Activated CD8-positive, alpha-beta memory T cell treated with anti-CD3 and anti-CD28 coated beads, Interleukin-2, amount 50 U/mL, for 1 hour (primary cell): ENCODE measurements around the gene CAMKK1.
"Not testable (repeated sequence)": the region's sequence is repeated elsewhere in the genome, so short reads cannot be mapped to it uniquely, and the experiment has no call there.

Source experiments
- DNase-seq: peaks from one replicate; pipeline ENCODE4 v3.0.0-alpha.2; 2020; ENCODE audit errors: extremely low read depth

Gene CAMKK1

GRCh38 chr17:3846437-3847164 lies 46.3 kb downstream of the CAMKK1 start:
- no peak for DNase-seq

- DNase-seq = peak; percentile 60
These were observed 47.0 kb downstream of the CAMKK1 start, which contains the start of gene NCBP3 for GRCh38 chr17:3845621-3846436. TSS of gene NCBP3 (minus strand) at chr17:3846246. CDS start at chr17:3846223, 23 bp downstream.

- DNase-seq = no peak
These were observed 47.6 kb downstream of the CAMKK1 start for GRCh38 chr17:3845291-3845620.

GRCh38 chr17:3844556-3844955 lies 48.3 kb downstream of the CAMKK1 start:
- DNase-seq = not testable (repeated sequence)

GRCh38 chr17:3843935-3844516 lies 48.8 kb downstream of the CAMKK1 start:
- no peak for DNase-seq

- no peak for DNase-seq
These were observed 54.6 kb downstream of the CAMKK1 start for GRCh38 chr17:3838206-3838605.

- DNase-seq = no peak
These were observed 56.3 kb downstream of the CAMKK1 start for GRCh38 chr17:3836551-3836950.

- no peak for DNase-seq
These were observed 57.2 kb downstream of the CAMKK1 start for GRCh38 chr17:3835410-3836229.

GRCh38 chr17:3834811-3835210 lies 58.0 kb downstream of the CAMKK1 start:
- no peak for DNase-seq

GRCh38 chr17:3828852-3829232 lies 64.0 kb downstream of the CAMKK1 start:
- DNase-seq = no peak

- DNase-seq = no peak
These were observed 64.6 kb downstream of the CAMKK1 start for GRCh38 chr17:3828151-3828851.

GRCh38 chr17:3827124-3827773 lies 65.6 kb downstream of the CAMKK1 start:
- peak; percentile 37 for DNase-seq

- DNase-seq = no peak
These were observed 66.7 kb downstream of the CAMKK1 start for GRCh38 chr17:3826191-3826590.

- DNase-seq = no peak
These were observed 71.8 kb downstream of the CAMKK1 start for GRCh38 chr17:3821101-3821500.

GRCh38 chr17:3818786-3819185 lies 74.1 kb downstream of the CAMKK1 start:
- no peak for DNase-seq

- DNase-seq = no peak
These were observed 74.8 kb downstream of the CAMKK1 start for GRCh38 chr17:3817851-3818605.

GRCh38 chr17:3815925-3816324 lies 76.9 kb downstream of the CAMKK1 start:
- no peak for DNase-seq

- DNase-seq = no peak
These were observed 77.7 kb downstream of the CAMKK1 start for GRCh38 chr17:3815122-3815521.

- no peak for DNase-seq
These were observed 78.5 kb downstream of the CAMKK1 start for GRCh38 chr17:3814361-3814760.

GRCh38 chr17:3813171-3813570 lies 79.7 kb downstream of the CAMKK1 start:
- DNase-seq = no peak
